ENCODE measurements around the gene ACAD8.

ACAD8 gene

GRCh38 chr11:134253188-134253993 is at the start of gene ACAD8, which contains the start of gene THYN1:
Gene ACAD8, plus strand, starts transcription at chr11:134253568. Its CDS starts 33 bp downstream, at chr11:134253601.
Gene THYN1, minus strand, starts transcription at chr11:134253352. Its CDS starts 470 bp downstream, at chr11:134252882.
- DNase-seq, result peak; percentile 98

- no peak for DNase-seq
Measured at GRCh38 chr11:134205729-134206128, 47.6 kb upstream of the ACAD8 start.

DNA sequence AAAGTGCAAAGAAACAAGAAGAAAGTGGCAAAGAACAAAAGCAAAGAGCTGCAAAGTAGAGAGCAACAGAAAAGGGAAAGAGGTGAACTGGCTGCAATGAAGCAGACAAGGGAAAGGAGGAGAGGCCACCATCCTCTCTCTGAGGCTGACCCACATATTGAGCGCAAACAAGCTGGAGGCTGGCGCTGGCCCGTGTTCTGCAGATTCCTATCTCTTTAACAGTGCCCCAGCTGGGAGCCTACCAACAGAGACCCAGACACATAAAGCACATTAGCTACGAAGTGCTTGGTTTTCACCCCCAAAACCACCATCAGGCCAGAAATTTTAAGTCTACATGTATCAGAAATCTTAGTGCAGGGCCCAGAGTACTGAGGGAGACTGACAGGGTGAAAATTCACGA is 47.2 kb upstream of the ACAD8 start:
- no peak for DNase-seq

- peak; percentile 70 for DNase-seq
Measured at GRCh38 chr11:134207538-134208239, 45.7 kb upstream of the ACAD8 start.

GRCh38 chr11:134215836-134216235 is 37.5 kb upstream of the ACAD8 start:
- DNase-seq, result no peak

DNA sequence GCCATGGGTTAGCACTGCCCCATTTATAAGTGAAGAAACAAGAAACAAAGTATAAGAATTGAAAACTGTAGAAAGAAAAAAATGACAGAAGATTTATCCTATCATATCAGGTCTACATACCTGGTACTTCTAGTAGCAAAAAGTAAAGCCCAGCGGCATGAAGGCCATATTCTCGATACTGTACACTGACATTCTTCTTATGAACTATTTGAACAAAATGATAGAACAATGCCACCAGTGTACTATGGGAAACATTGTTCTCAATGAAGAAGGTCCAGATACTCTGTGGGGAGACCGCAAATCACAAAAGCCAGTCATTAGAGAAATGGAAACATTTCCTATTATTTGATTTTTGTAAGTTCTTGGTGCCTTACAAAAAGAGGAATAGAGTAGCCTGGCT is 36.6 kb upstream of the ACAD8 start:
- no peak for DNase-seq

- DNase-seq, result peak; percentile 48
Measured at GRCh38 chr11:134223121-134223520, 30.2 kb upstream of the ACAD8 start.

GRCh38 chr11:134223836-134224709 is 29.3 kb upstream of the ACAD8 start, which contains the start of the genes NCAPD3 and VPS26B:
Gene NCAPD3, minus strand, starts transcription at chr11:134223967. Its CDS starts 41 bp downstream, at chr11:134223926.
Gene VPS26B, plus strand, starts transcription at chr11:134224671. Its CDS starts 452 bp downstream, at chr11:134225123.
- peak; percentile 98 for DNase-seq

GRCh38 chr11:134224710-134225664 is 28.4 kb upstream of the ACAD8 start:
- peak; percentile 90 for DNase-seq

DNA sequence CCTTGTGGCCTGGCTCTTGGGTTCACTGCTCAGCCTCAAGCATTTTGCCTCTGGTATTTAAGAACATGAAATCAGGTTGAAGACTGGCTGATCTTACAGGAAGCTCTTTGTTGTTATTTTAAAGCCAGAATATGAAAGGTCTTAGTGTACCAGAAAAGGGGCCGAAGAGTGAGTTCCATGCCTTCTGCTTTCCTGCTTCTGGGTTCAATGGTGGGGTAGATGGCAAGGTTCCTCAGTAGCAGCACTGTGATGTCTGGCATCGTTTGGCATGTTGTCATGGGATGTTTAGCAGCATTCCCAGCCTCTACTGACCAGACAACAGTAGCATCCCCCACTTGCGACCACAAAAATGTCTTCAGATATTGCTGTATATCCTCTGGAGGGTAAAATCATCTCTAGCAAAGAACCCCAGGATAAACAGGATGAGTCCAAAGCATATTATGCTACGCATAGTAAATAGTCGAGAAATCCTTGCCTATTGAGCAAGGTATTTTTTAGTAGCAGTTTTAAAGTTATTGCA is 26.5 kb upstream of the ACAD8 start:
- DNase-seq, result no peak

DNA sequence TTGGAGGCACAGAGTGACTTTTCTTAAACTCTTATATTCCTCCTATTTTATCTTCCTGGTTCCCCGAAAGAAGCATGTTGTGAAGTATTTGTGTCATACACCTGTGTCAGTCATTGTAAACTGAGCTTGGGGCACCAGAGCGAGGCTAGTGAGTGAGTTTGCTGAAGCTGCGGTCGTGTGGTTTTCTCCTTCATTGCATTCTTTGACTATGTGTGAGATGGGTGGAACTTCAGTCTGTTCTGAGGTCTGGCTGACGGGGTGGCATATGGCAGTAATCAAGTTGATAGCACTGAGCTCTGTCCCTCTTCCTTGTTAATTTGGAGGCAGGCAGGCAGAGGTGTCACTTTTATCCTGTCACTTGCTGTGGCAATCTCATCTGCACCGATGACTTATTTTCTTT is 24.7 kb upstream of the ACAD8 start:
- no peak for DNase-seq

- DNase-seq, result no peak
Measured at GRCh38 chr11:134229126-134229790, 24.1 kb upstream of the ACAD8 start.

DNA sequence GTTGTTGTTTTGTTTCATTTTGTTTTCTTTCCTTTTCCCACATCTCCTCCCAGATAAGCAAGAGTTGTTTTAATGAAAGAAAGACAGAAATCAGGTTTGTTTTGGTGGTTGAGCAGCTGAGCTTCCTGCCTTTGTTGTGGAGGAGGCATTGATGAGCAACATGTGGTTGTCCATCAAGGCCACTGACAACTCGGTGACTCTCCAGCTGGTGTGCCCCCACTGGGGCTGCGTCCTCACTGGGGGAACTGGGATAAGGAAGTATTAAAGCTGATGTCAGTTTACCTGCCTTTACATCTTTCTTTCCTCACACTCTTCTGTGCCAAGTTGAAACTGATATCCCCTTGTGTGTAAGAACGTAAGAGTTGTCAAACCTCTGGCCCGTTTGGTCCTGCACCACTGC is 23.0 kb upstream of the ACAD8 start:
- DNase-seq, result no peak

- no peak for DNase-seq
Measured at GRCh38 chr11:134231958-134232659, 21.3 kb upstream of the ACAD8 start.

- peak; percentile 89 for DNase-seq
Measured at GRCh38 chr11:134233729-134234179, 19.6 kb upstream of the ACAD8 start.

GRCh38 chr11:134235399-134235798 is 18.0 kb upstream of the ACAD8 start:
- DNase-seq, result no peak

- DNase-seq, result no peak
Measured at GRCh38 chr11:134236834-134237556, 16.4 kb upstream of the ACAD8 start.

- DNase-seq, result no peak
Measured at GRCh38 chr11:134237557-134237922, 15.8 kb upstream of the ACAD8 start.

GRCh38 chr11:134238956-134239355 is 14.4 kb upstream of the ACAD8 start:
- no peak for DNase-seq
